ENCODE measurements around the gene CIB4.

DNA sequence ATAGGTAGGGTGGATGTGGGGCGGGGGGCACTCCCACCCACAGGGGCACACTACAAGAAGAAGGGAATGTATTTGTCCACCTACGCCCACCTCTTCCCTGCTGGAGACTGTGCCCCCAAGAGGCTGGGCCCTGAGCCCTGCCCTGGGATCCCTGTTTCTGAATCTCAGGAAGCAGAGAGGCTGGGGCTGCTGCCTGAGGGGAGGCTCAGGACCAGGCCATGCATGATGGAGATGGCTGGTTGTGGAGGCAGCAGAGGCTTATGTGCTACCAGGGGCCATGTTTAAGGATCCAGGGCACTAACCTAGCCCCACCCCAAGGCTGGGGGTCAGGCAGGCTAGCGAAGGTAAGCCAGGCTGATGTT, 82.1 kb downstream of the CIB4 start:
- no peak for TF ChIP-seq EZH2 (IDR thresholded peaks at IDR 0.05; ENCODE audit: borderline replicate concordance, low read depth, low read length, severe bottlenecking)
- TF ChIP-seq, protein P1, sequence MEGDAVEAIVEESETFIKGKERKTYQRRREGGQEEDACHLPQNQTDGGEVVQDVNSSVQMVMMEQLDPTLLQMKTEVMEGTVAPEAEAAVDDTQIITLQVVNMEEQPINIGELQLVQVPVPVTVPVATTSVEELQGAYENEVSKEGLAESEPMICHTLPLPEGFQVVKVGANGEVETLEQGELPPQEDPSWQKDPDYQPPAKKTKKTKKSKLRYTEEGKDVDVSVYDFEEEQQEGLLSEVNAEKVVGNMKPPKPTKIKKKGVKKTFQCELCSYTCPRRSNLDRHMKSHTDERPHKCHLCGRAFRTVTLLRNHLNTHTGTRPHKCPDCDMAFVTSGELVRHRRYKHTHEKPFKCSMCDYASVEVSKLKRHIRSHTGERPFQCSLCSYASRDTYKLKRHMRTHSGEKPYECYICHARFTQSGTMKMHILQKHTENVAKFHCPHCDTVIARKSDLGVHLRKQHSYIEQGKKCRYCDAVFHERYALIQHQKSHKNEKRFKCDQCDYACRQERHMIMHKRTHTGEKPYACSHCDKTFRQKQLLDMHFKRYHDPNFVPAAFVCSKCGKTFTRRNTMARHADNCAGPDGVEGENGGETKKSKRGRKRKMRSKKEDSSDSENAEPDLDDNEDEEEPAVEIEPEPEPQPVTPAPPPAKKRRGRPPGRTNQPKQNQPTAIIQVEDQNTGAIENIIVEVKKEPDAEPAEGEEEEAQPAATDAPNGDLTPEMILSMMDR (IDR thresholded peaks at IDR 0.05; ENCODE audit: borderline replicate concordance, extremely low read depth, low read length, poor library complexity, severe bottlenecking), result no peak

Measured in DND-41 (cell line).